ENCODE results near the gene SLCO3A1.

SLCO3A1 gene

DNA sequence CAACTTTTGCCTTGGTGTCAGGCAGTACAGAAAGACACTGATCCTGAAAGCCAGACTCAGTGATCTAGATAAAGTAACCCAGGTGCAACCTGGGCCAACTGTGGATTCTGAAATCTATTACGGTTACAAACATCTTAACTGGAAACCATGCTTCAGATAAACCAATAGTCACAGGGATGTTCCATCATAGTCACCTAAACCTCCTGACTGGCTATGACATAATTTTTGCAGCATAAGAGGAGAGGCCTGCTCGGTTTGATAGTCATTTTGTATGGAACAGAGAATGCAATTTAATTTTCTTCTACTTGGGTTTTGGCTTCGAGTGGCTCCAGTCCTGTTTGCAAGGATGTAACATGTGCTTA is 3.7 kb downstream of the SLCO3A1 start:
- DNase-seq (ENCODE audit: low read depth): no peak
- no peak overlapping the region for H3K4me3 ChIP-seq (ENCODE audit: control insufficient read depth, low read depth, low read length)
- TF ChIP-seq CTCF (conservative IDR thresholded peaks at IDR 0.05; ENCODE audit: control insufficient read depth, insufficient read depth, low read depth, low read length): no peak

DNA sequence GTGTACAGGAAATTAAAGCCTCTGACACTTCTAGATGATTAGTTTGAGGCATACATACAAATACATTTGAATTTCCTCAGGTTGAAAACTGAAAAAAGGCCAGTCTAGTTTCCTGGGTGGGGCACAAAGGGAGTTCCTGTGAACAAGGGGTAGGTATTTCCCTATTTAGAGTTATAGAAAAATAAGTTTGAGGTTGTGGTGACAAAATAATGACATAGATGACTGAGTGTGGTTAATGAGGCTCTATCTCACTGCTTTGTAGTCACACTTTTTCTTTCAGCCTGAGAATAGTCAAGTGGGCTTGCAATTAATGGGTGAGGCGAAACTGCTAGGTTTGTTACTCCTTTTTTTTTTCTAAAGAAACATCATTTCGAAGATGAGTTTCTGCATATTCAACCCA is 4.3 kb downstream of the SLCO3A1 start:
- no peak for DNase-seq (ENCODE audit: low read depth)
- H3K4me3 ChIP-seq (ENCODE audit: control insufficient read depth, low read depth, low read length): no peak overlapping the region

DNA sequence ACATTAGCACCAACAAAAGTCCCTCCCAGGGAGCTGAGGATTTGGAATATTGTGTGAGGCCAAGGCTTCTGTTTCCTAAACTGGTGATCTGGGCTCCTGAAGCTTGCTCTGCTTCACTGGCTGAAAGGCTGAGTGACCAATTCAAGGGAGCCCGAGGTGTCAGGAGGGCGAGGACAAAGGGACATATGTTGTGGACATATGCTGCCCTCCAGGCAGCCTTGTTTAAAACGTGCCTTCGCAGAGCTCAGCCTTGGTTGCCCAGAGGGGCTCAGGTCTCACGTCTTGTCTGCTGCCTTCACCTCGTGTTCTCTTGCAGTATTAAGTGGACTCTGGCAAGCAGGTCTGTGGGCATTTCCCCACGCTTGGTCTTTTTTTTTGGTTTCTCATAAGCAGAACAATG is 7.0 kb downstream of the SLCO3A1 start:
- no peak for DNase-seq (ENCODE audit: low read depth)
- no peak for TF ChIP-seq CTCF (conservative IDR thresholded peaks at IDR 0.05; ENCODE audit: control insufficient read depth, insufficient read depth, low read depth, low read length)
- no peak overlapping the region for H3K4me3 ChIP-seq (ENCODE audit: control insufficient read depth, low read depth, low read length)

More for the DNA sequence above, 4.3 kb downstream of the SLCO3A1 start:
- no peak for TF ChIP-seq CTCF (conservative IDR thresholded peaks at IDR 0.05; ENCODE audit: control insufficient read depth, insufficient read depth, low read depth, low read length)

GRCh38 chr15:91861223-91861622 is 7.7 kb downstream of the SLCO3A1 start:
- DNase-seq (ENCODE audit: low read depth): no peak
- no peak overlapping the region for H3K4me3 ChIP-seq (ENCODE audit: control insufficient read depth, low read depth, low read length)
- TF ChIP-seq CTCF (conservative IDR thresholded peaks at IDR 0.05; ENCODE audit: control insufficient read depth, insufficient read depth, low read depth, low read length): no peak

- H3K4me3 ChIP-seq (ENCODE audit: control insufficient read depth, low read depth, low read length): no peak overlapping the region
- no peak for TF ChIP-seq CTCF (conservative IDR thresholded peaks at IDR 0.05; ENCODE audit: control insufficient read depth, insufficient read depth, low read depth, low read length)
- no peak for DNase-seq (ENCODE audit: low read depth)
Measured at GRCh38 chr15:91862891-91863504, 9.5 kb downstream of the SLCO3A1 start.

DNA sequence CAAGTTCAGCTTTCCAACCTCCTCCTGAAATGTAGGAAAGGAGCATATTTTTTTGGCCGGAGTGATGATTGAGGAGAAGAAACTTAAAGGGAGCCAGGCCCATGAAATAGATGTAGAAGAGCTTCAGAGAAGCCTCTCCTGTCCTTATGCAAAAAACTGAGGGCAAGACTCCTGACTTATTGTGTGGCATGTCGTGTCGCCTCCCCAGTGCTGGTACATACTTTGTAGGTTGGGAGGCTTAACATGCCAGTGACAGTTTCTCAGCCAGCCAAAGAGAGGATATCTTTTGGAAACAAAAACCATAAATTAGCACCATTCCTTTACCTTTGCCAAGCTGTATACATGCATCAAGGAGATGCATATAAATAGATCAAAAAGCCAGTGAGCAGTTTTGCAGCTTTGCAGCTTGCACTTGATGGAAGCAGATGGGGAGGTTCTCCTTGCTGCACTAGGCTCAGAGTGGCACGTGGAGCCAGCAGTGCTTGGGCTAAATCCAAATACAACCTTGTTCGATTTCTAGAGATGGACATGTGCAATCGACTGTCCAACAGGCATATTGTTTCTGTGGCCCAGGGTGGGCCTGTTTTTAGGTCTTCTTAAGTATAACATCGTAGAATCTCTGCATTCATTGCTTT is 10.2 kb downstream of the SLCO3A1 start:
- no peak for DNase-seq (ENCODE audit: low read depth)
- no peak for TF ChIP-seq CTCF (conservative IDR thresholded peaks at IDR 0.05; ENCODE audit: control insufficient read depth, insufficient read depth, low read depth, low read length)
- no peak overlapping the region for H3K4me3 ChIP-seq (ENCODE audit: control insufficient read depth, low read depth, low read length)

Measured in fibroblast of mammary gland (primary cell).